ENCODE results near the gene FRYL. TPM values are rescaled to one million over a fixed set of nuclear protein-coding genes. Genes with fewer than 3 reads are reported as not detected.

Gene FRYL
- total and polyA plus RNA-seq, 2 of the 13 experiments (the other 11 are each of a cell fraction or from before 2014, with no cell fraction given), result 9.7 to 19.6 TPM

GRCh38 chr4:48661391-48661790 lies 118.7 kb downstream of the FRYL start (continued):
- TF ChIP-seq FUBP1 (CRISPR knock-in tag; IDR thresholded peaks at IDR 0.05; ENCODE audit: borderline replicate concordance) (no peak), MEIS2 (CRISPR knock-in tag; IDR thresholded peaks at IDR 0.05) (no peak), SIX4 (CRISPR knock-in tag; IDR thresholded peaks at IDR 0.05) (no peak), BCLAF1 (IDR thresholded peaks at IDR 0.05) (no peak), YEATS2 (CRISPR knock-in tag; IDR thresholded peaks at IDR 0.05; ENCODE audit: borderline replicate concordance) (no peak), ZBTB26 (CRISPR knock-in tag; IDR thresholded peaks at IDR 0.05; ENCODE audit: borderline replicate concordance) (no peak), PCBP1 (IDR thresholded peaks at IDR 0.05; ENCODE audit: borderline replicate concordance, low read depth, low read length) (no peak), ZSCAN29 (CRISPR knock-in tag; conservative IDR thresholded peaks at IDR 0.05) (no peak), REXO4 (CRISPR knock-in tag; IDR thresholded peaks at IDR 0.05; ENCODE audit: borderline replicate concordance) (no peak), NPAS2 (CRISPR knock-in tag; IDR thresholded peaks at IDR 0.05; ENCODE audit: borderline replicate concordance) (no peak)

All from HepG2 (cell line).